ENCODE results near the gene TIPARP. TPM values are rescaled to one million over a fixed set of nuclear protein-coding genes. Genes with fewer than 3 reads are reported as not detected.

The TIPARP gene
- polyA plus RNA-seq, 1 of the 3 experiments (the other 2 are of a cell fraction), result 6.2 TPM

- no peaks in the 10 kb centered on the region for H4K20me1 ChIP-seq (ENCODE audit: insufficient read depth)
- no peak for TF ChIP-seq RFX5 (IDR thresholded peaks at IDR 0.05; ENCODE audit: low read length)
- no peak for TF ChIP-seq MEF2A (IDR thresholded peaks at IDR 0.05; ENCODE audit: borderline replicate concordance, low read depth)
- TF ChIP-seq FOXJ3 (CRISPR knock-in tag; IDR thresholded peaks at IDR 0.05), result no peak
- no peak for TF ChIP-seq NRF1 (IDR thresholded peaks at IDR 0.05; ENCODE audit: low read depth, low read length)
- no peak for TF ChIP-seq SMC3 (IDR thresholded peaks at IDR 0.05; ENCODE audit: low read depth, low read length)
- no peak for TF ChIP-seq RCOR1 (IDR thresholded peaks at IDR 0.05; ENCODE audit: low read length)
- TF ChIP-seq REST (IDR thresholded peaks at IDR 0.05; ENCODE audit: low read depth, low read length), result no peak
- TF ChIP-seq JUND (IDR thresholded peaks at IDR 0.05), result no peak
- no peak for TF ChIP-seq RAD21 (IDR thresholded peaks at IDR 0.05; ENCODE audit: low read length)
- TF ChIP-seq TCF12 (IDR thresholded peaks at IDR 0.05), result no peak
- no peak for TF ChIP-seq CHD2 (IDR thresholded peaks at IDR 0.05; ENCODE audit: low read length, partially characterized antibody)
- no peak for TF ChIP-seq FOSL2 (IDR thresholded peaks at IDR 0.05; ENCODE audit: borderline replicate concordance, low read depth)
- TF ChIP-seq POLR2AphosphoS5 (IDR thresholded peaks at IDR 0.05; ENCODE audit: low read depth, low read length), result no peak
- TF ChIP-seq GABPA (IDR thresholded peaks at IDR 0.05; ENCODE audit: low read depth), result no peak
- no peak for TF ChIP-seq TEAD4 (IDR thresholded peaks at IDR 0.05; ENCODE audit: borderline replicate concordance, insufficient read depth)
- no peak for TF ChIP-seq USF2 (IDR thresholded peaks at IDR 0.05; ENCODE audit: borderline replicate concordance, low read depth, low read length)
- no peak for TF ChIP-seq NFIC (IDR thresholded peaks at IDR 0.05; ENCODE audit: borderline replicate concordance)
- no peak for TF ChIP-seq USF1 (IDR thresholded peaks at IDR 0.05; ENCODE audit: borderline replicate concordance, low read depth)
- no peak for TF ChIP-seq ELF1 (IDR thresholded peaks at IDR 0.05)
- no peaks in the 10 kb centered on the region for H3K9me3 ChIP-seq
- H3K79me2 ChIP-seq (ENCODE audit: insufficient read depth), result peaks cover 11% of the 10 kb centered on the region; the same call in 1 of the 2 replicates
- POLR2A ChIA-PET, result no interaction called here
- H3K4me2 ChIP-seq, result no peak overlapping the region
- no peaks in the 10 kb centered on the region for H3K27me3 ChIP-seq (ENCODE audit: insufficient read depth)
- CTCF ChIA-PET, result interaction anchor here (1.1 to 1.7 kb wide), 4 partner anchors 411 to 518 kb away, joined by 3 to 4 read pairs (median 3); no protein-coding TSS in a partner anchor
- H3K9me2 ChIP-seq, result no peaks in the 10 kb centered on the region
- 74% methylated on average over 4 of the region's 4 CpGs for WGBS (ENCODE audit: low lambda C conversion rate)
- H3F3A ChIP-seq (replicated peaks; ENCODE audit: insufficient read depth), result peaks cover 8% of the 10 kb centered on the region
- no peak overlapping the region for H3K4me3 ChIP-seq (ENCODE audit: low read depth in 2 of 2, low read length in 1 of 2)
- no peaks in the 10 kb centered on the region for H3K36me3 ChIP-seq (replicated peaks in 1 of 2; ENCODE audit: control insufficient read depth in 1 of 2, insufficient read depth in 2 of 2, low read length in 1 of 2)
- H3K4me1 ChIP-seq (ENCODE audit: control insufficient read depth in 1 of 2, insufficient read depth in 2 of 2, low read depth in 1 of 2, low read length in 1 of 2), result peaks cover 0 to 3% of the 10 kb centered on the region in 2 experiments; a peak in 2 of 4 replicates
- no peak overlapping the region for H3K27ac ChIP-seq (ENCODE audit: low read depth in 2 of 2, low read length in 1 of 2)
- no peak overlapping the region for H3K9ac ChIP-seq
- no peak for DNase-seq
- H2AFZ ChIP-seq (ENCODE audit: low read depth), result no peak overlapping the region
Observed at GRCh38 chr3:156670652-156671051, 3.7 kb upstream of the TIPARP start.

Data from SK-N-SH (cell line).